Cerebellar nuclear complex (tissue), 1 donor: ENCODE measurements around the gene RNLS.

Source experiments
- DNase-seq, 2 experiments: peaks; one replicate each; lab custom pipeline; 2025; lab: John Stamatoyannopoulos, UW

Gene RNLS

DNA sequence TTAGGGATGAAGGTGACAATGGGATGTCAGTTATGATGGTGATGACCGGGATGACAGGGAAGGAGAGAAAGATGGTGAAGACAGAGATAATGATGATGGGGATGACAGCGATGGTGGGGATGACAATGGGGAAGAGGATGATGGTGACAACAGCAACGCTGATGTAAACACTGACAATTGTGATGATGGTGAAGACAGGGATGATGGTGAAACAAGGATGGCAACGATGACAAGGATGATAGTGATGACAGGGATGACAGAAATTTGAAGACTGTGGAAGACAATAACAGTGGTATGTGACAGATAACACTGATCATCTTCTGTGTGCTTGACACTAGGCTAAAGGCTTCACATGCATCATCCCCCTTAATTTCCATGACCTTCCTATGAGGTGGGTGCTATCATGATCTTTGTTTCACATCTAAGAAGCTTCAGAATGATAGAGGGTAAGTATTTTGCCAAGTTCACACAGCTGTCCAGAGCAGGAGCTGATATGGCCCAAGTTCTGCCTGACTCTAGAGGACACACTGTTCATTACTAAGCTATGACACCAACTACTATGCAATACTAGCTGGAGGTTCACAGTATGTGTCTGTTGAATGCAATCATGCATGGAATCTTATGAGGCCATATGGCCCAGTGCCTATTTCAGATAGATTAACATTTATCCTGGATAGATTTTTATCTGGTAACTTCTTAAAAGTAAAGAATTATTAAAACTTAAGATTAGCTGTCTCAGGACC, 105.6 kb downstream of the RNLS start:
- no peak for DNase-seq

GRCh38 chr10:88474884-88475844, 108.0 kb downstream of the RNLS start:
- no peak for DNase-seq

- no peak for DNase-seq
Observed at GRCh38 chr10:88473989-88474883, 108.9 kb downstream of the RNLS start.

DNA sequence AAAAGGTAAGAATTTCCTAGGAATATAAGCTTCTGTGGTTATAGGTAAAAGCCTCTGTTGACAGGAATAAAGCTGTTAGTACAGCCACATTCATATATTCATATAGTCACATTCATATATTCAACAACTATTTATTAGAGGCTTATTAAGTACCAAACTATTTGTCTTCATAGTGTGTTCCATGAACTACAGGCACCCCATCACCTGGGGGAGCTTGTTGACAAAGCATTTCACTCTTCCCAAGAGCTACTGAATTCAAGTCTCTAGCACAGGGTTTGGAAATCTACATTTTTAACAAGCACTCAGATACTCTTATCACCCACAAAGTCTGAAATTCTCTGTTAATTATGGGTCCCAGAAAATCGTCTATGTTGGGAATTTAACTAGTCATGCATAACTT, 110.6 kb downstream of the RNLS start:
- DNase-seq, result no peak

GRCh38 chr10:88471899-88472298, 111.2 kb downstream of the RNLS start:
- no peak for DNase-seq

- no peak for DNase-seq
Observed at GRCh38 chr10:88467835-88468485, 115.2 kb downstream of the RNLS start.

- no peak for DNase-seq
Observed at GRCh38 chr10:88466786-88467185, 116.3 kb downstream of the RNLS start.

- DNase-seq, result no peak
Observed at GRCh38 chr10:88465765-88466164, 117.4 kb downstream of the RNLS start.

- no peak for DNase-seq
Observed at GRCh38 chr10:88463811-88464210, 119.3 kb downstream of the RNLS start.

DNA sequence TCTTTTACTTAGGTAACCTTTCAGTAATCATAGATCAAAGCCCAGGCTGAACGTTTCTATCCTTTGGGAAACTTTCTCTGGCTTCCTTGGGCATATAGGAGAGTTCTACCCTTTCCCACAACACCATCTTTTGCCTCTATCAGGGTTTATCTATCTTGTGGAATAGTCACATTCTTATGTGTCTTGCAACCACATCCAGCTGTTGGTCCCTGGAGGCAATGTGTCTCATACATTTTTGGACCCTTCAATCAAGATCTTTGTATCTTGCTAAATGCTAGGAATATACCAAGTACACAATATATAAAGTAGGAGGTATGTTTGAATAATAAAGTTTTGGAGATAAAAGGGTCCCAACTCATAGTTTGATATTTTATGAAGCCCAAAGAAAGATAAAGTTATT, 121.7 kb downstream of the RNLS start:
- DNase-seq, result no peak

DNA sequence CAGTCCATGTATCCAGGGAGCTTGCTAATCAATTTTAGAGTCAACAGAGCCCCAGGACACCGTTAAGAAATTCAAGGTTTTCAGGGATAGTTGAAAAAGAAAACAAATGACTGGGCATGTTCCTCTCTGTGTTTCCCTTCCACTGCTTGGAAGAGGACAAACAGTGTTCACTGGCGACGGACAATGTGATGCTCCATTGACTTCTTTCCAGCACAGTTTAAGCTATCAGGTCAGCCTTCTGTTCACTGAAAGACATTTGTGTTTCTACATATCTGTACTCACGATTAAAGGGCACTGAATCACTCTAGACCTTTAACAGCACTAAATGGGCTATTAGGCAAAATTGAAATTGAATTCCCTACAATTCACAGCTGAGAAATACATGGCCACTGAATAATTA, 123.6 kb downstream of the RNLS start:
- no peak for DNase-seq

- no peak for DNase-seq
Observed at GRCh38 chr10:88458209-88458608, 124.9 kb downstream of the RNLS start.

DNA sequence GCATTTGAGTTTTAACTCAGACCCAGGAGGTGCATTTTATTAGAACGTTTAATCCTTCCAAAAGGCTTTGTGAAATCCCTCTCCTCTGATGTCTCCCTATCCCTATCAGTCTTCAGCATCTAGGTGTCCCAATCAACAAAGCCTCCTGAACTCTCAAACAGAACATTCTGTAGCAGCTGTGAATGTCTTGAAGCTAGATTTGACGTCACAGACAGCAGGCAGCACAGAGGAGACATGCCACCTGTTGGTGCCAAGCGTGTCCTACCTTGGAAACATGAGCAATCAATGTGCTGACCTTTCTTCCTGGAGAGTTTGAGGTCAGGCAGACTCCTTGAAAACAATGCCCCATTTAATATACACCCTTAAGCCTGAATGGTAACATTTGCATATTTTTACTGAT, 125.5 kb downstream of the RNLS start:
- DNase-seq, result no peak

GRCh38 chr10:88456730-88457129, 126.4 kb downstream of the RNLS start:
- no peak for DNase-seq

- no peak for DNase-seq
Observed at GRCh38 chr10:88455831-88456230, 127.3 kb downstream of the RNLS start.

DNA sequence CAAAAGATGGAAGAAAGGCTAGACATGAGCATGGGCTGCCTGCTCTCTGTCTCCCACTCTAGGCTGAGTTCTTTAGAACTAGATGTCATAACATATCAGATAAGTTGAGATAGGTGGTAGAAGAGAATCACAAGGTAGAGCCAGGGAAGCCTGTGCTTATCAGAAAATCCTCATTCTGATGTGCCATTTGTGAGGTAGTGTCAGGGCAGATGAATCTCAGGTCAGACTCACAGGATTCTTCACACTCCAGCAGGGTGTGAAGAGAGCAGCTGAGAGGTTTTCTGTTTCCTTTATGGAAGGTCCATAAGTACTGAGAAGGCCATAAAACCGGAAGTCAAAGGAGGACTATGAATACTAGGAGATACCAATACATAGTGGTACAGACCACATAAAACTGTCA, 132.9 kb downstream of the RNLS start:
- no peak for DNase-seq

- DNase-seq, result no peak
Observed at GRCh38 chr10:88442716-88443115, 140.4 kb downstream of the RNLS start.

DNA sequence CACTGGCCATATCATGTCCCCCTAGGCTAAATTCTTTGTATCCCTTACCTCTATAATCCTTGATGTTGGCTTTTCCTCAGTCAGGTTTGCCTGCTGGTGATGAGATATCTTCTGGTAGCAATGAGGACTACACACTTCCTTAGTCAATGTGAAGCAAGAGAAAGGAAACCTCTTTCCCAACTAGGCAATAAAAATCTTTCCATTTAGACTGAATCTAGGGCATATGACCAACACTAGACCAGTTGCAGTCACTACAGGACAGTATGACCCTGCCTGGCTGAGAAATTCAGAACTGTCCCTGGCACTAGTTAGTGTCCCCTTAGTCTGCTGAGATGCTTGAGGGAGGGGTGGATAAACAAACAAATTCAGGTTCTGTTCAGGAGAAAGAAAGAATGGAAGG, 142.6 kb downstream of the RNLS start:
- no peak for DNase-seq

GRCh38 chr10:88439932-88440331, 143.2 kb downstream of the RNLS start:
- DNase-seq, result no peak

GRCh38 chr10:88437411-88437810, 145.7 kb downstream of the RNLS start:
- DNase-seq, result no peak

DNA sequence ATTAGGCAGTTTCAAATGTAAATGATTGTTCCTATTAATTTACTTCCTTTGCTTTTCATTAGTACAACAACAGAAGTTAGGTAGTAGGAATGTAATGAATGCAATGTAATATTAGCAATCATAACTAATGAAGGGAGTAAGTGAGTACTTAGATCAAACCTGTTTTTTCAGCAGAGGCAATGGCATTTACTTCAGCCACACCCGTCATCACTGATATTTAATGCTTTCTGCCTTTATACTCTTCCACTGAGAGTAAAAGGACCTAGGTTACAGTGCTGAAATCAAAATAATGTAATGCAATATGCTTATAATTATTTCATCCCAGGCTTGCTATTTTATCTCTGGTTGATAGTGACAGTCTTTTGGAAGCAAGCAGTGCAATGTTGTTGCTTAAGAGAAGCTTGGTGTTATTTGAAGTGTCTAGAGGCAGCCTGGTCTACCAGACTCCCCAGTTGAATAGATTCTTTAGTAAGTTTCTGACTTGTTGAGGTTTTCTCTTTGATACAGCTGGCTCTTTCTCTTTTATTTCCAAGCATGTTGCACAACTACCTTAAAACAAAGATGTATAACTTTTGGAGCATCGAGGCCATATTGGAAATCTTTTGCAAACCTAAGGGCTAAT, 149.4 kb downstream of the RNLS start:
- no peak for DNase-seq
